Measurements from ENCODE around the gene PXDN.
"Not testable (repeated sequence)": the region's sequence is repeated elsewhere in the genome, so short reads cannot be mapped to it uniquely, and the experiment has no call there.

PXDN gene

DNA sequence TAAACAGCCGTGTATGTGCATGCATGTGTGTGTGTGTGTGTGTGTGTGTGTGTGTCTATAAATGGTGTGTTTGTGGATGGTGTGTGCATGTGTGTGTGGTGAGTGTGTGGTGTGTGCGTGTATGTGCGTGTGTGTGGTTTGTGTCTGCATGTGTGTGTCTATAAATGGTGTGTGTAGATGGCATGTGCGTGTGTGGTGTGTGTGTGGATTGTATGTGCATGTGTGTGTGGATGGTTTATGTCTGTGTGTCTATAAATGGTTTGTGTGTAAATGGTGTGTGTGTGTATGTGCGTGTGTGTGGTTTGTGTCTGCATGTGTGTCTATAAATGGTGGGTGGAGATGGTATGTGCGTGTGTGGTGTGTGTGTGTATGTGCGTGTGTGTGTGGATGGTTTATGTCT is 65.2 kb downstream of the PXDN start:
- DNase-seq, result not testable (repeated sequence)

DNA sequence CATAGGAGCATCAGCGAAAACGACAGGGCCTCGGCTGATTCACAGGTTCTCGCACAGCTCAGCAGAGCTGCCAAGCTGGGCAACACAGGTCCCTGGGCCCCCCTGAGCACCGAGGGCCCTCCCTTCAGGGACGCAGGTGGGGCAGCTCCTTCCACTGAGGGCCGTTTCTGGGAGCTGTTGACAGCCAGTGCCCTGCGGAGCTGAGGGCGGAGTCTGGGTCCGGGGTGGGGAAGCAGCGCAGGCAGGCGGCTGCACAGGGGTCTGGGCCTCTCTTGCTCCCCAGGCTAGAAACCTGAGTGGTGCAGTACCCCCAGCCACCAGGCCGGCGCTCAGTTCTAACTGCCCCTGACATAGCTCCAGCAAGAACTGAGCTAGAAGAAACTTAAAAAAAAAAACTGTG is 65.7 kb downstream of the PXDN start:
- no peak for DNase-seq

DNA sequence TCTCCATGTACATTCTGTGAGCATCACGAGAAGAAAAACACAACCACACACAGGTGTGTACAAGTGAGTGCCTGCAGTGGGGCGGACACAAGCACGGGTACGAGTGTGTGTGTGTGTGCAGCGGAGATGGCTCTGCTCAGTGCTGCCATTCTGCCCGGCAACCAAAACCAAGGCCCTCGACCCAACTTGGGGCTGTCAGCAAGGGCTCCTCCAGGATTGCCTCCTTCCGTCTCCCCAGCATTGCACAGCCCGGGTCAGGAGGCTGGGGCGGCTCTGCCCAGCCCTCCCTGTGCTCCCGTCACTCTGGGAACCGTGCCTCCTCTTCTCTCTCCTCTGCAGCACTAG is 66.5 kb downstream of the PXDN start:
- no peak for DNase-seq

DNA sequence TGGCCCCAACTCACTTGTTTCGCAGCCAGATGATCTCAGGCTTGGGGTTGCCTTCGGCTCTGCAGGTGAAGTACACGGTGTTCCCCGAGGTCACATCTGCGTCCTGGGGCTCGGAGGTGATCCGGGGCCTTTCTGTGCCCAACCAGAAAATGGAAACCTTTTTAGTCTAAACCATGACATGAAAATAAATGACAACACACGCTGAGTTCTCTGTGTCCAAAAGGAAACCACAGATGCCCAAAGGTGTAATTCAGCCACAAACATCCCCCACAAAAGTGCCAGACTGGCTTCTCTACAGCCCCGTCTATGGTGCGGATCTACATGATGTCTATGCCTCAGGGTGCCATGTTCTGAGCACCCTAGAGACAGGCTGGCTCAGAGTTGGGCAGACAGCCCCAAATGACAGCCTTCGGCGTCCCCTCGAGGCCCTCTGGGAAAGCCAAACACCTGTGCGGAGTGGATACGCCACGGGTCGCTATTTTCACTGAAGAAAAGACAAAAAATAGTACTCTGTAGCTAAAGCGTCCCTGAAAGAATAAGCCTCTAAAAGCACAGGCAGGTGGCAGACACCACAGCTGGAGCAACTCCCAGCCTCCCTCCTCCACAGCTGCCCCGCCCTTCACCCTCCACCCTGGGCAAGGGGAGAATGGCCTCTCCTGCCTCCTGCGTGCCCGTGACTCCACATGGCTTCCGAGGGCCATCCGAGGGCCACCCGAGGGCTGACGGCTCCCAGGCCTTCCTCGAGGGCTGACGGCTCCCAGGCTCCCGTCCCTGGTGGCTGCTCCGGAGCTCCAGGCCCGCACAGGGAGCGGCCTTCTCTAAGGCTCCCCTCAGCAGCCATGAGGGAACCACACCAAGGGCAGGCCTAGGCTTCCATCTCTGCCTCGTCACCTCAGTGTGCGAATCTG is 67.1 kb downstream of the PXDN start:
- no peak for DNase-seq

DNA sequence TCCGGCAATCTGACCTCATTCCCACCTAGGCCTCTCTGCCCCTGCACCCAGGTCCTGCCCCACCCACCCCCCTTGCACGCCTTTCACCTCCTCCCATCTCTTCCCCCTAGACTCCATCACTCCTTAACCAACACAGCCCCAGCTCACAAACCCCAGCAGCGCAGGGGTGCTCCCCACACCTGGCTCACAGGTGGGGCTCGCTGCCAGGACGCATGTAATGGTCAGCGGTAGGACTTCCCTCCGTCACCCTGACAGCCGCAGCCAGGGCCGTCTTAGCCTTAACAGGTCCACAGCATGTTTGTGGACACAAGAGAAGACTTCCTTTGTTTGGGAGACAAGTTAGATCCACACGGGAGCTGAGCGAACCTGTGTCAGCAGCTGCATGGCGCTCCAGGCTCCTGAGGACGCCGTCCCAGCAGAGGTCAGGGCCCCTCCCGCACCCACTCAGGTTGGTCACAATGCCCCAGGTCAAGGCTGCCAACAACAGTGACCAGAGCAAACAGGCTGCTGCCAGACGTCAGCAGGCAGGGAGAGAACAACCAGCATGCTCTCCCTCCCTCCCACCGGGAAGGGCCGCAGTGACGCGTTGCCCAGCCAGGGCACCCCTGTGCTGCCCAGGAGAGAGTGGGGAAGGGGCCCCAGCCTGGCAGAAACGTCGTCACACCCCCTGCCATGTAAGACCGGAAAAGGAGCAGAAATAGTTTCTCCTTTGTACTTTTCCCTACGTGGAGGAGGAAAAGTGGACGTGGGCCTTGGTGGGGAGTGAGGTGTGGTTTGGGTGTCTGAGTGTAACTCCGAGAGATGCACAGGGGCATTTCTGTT is 68.0 kb downstream of the PXDN start:
- DNase-seq, result no peak

DNA sequence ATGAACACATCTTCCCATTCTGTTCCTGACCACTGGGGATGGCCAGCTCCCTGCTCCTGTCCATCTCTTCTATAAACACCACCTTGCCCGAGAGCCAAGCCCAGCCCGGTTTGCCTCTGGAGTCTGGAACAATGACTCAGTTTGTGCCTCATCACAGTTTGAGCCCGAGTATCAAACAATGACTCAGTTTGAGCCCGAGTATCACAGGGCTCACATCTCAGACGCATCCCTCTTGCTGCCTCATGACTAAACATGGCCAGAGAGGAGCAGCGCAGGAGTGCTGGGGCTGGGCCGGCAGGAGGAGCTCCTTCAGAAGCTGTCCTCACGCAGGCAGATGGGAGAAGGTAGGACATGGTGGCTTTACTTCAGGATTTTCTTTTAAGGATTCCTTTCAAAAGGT is 68.7 kb downstream of the PXDN start:
- no peak for DNase-seq

DNA sequence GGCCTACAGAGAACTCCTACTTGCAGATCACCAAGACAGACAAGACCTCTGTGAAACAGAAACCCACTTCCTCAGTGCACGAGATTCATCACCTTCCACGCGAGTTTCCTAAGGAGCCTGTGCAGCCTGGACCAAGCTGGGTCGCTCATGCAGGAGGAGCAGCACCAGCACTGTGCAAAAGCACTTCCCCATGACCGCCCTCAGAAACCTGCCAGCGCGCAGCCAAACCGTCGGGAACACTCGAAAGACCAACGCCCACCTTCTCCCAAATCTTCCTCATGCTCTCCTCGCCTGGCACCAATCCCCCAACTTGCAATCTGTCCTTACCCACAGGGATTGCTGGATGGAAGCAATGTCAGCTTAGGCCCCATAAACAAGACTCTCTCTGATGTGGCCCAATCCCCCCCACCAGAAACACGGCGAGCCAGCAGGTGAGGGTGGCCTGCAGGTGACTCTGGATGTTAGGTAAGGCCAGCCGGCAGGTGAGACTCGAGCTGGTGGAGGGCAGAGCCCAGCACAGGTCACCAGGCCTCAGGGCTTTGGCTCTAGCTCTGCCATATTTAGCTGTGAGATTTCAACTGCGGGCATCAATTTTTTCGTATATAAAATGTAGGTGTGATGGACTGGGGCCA is 69.4 kb downstream of the PXDN start:
- DNase-seq, result no peak

DNA sequence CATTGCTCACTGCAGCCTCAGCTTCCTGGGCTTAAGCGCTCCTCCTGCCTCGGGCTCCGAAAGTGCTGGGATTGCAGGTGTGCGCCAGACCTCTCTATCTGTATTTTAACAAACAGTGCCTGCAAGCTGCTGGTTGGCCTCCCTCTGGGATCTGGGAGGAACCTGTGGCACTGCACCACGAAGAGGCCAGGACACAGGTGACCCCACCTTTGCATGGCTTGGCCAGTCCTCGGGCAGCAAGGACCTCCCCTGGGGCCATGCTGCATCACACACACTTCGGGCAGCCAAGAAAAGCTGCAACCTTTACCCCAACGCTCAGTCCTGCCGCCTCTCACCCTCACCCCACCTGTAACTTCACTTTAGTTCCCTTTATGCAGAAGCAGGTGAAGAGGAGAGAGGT is 70.0 kb downstream of the PXDN start:
- no peak for DNase-seq

DNA sequence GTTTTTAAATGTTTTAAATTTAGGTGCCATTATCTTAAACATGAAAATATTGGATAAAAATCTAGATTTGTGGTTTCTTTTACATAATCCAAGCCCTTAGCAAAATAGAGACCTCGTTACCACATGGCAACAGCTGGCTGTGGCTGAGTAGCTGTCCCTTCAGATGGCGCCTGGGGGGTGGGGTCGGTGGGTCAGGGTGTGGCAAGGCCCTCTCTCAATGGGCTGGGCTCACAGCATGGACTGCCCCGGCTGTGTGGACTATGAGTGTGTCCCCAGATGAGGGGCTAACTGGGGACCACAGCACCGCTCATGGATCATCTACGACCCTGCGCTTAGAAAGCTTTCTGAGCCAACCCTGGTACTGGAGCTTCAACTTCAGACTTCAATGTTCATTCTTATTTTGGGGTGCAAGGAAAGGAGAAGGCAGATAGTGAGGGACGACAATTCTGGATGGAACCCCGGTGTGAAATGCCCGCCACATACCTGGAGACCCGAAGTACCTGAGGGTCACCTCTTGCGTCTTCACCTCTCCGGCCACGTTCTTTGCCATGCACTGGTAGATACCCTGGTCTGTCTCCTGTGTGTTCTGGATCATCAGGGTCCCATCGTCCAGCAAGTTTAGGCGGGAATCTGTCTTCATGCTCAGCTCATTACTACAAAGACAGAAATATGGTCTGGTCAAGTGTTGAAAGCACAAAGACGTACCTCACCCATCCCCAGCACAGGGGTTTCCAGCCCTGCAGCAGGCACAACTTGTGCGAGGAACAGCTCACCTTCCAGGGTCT is 71.0 kb downstream of the PXDN start:
- DNase-seq, result no peak

DNA sequence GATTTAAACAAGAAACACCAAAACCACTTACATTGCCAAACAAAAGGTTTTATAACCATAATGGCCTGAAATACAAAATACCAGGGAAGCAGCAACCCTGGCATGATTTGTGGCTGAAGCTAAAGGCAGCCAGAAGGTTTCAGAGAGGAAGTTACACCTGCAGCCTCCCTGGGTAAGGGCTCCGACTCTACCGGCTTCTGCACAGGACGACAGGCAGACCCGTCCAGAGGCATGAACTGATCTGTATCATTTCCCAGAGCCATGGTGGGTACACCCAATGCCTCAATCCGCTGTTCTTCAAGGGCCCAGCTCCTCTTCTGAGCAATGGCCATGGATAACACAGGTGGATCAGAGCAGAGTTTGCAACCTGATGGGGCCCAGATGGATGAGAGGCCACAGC is 71.6 kb downstream of the PXDN start:
- DNase-seq, result no peak

DNA sequence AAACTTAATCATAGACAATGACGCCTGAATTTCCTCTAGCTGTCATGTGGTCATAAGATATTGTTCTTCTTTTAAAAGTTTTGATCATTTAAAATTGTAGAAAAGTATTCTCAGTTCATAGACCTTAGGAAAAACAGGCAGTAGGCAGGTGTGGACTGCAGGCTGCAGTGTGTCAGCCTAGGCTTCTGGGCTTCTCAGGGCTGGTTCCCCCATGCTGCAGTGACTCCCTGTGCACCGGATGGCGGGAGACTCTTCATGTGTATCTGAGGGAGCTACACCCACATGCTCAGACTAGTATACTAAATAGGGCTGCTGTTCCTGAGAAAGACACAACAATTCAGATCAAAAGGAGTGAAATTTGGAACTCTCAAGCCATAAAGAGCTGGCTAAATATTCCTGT is 72.4 kb downstream of the PXDN start:
- no peak for DNase-seq

DNA sequence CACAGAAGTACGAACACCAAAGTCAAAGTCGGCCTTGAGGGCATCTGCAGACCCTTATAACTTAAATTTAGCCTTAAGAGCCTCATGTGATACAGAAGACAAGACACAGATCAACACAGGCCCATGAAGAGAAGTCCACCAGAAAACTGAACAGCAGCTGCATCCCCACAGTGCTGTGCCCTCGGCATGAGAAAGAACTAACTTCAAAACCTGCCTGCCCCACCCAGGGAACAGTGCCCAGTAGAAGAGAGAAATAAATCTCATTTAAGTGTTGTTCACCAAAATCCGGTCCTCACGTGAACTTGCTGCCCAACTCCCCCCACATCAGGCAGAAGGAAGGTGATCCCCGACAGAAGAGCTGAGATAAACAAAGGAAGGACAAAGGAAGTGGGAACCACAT is 73.7 kb downstream of the PXDN start:
- DNase-seq, result no peak

DNA sequence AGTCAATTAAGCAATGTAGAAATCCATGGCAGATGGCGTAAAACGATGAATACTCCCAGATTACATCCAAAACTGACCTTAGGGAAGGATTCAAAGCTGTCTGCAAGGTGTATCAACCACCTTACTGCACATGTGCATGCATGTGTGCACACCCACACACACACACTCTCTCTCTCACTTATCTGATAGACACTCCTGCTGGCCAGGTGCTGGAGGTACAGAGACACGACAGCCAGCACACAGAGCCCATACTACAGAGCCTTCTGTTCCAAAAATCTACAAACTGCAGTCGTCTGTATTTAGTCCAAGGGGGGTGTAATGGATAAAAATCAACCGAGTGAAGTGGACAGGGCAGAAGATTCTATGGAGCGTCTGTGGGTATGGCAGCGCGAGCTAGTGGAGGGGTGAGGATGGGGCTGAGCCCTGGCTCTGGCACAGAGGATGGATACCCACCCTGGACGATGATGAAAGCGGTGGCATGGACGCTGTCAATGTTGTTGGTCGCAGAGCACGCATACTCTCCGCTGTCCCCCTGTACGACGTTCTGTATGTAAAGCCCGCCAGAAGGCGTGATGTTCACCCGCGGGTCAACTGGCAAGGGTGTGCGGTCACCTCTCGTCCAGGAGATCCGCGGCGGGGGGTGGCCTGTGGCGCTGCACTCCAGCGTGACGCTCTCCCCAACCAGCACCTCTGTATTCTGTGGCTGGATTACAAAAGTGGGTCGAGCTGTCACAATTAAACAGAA is 78.4 kb downstream of the PXDN start:
- DNase-seq, result no peak

DNA sequence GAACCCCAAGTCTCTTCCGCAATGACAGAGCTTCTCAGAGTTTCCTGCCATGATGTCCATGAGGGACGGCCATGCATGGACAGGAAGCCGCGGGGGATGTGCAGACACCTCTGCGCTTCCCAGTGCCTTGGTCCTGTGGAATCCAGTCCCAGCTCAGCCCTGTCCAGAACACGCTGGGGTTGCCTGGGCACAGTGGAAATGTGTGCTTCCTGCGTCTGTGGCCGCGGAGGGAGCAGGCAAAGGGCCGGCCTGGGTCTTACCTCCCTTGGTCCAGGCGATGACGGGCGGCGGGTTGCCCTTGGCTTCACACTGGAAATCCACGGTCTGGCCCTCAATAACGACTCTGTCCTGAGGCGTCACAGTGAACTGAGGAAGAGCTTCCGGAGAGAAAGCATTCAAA is 79.6 kb downstream of the PXDN start:
- DNase-seq, result no peak

DNA sequence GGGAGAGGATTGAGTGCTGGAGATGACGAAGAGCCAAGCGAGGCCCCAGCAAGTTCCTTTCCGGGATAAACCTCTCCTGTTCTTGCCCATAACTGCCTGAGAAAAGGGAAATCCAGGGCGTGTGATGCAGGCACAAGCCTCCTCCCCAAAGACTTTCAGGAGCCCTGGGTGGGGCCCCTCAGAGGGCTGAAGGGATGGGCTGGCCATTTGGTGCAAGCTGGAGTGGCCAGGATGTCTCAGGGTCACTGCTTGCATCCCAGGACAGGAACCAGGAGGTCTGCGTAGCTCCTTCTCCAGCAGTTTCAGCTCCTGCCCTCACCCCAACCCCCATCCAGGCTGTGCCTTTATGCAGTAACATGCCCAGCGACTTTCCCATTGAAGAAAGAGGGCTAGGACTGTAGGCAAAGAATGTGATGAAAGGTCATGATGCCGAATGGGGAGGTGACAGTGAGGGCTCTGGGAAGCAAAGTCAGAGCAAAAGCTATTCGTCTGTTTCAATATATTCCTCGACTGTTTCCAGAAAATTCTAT is 80.2 kb downstream of the PXDN start:
- DNase-seq, result no peak

DNA sequence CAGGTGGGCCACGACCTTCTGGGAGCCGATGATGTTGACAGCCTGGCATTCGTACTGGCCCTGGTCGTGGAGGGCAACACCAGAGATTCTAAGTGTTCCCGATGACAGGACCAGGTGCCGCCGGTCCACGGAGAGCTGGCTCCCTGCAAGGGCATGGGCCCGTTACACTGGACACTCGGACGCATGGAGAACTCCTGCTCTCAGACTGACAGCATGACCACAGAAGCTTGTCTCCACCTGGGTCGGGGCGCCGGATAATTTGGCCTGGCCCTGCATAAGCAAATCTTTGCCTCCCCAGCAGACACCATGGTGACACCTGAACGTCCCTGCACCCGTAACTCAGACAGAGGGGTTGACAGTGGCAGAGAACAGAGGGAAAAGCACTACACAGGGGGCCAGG is 80.7 kb downstream of the PXDN start:
- no peak for DNase-seq

DNA sequence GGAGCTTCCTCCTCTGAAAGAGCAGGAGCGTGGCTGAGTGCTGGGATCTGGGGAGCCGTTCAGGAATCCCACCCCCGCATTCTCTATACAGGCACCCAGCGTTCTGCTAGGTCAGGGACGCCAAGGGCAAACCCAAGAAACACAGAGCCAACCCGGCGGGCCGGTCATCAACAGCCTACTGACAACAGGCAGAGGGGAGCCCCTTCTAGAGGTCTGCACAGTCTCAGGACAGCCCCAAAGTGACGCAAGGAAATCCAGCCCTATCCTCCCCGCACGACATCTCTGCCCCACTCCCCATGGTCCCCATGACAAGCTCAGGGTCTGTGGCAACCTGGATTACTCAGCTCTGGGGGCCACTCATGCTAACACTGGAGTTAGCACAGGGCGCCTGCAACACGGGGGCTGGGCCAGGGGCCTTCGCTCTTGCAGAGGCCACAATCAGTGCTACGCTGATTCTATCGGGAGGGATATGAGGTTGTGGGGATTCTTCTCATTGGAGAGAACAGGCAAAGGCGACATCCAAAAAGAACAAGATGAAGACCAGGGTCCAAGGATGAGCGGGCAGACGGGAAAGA is 81.6 kb downstream of the PXDN start:
- DNase-seq, result no peak

DNA sequence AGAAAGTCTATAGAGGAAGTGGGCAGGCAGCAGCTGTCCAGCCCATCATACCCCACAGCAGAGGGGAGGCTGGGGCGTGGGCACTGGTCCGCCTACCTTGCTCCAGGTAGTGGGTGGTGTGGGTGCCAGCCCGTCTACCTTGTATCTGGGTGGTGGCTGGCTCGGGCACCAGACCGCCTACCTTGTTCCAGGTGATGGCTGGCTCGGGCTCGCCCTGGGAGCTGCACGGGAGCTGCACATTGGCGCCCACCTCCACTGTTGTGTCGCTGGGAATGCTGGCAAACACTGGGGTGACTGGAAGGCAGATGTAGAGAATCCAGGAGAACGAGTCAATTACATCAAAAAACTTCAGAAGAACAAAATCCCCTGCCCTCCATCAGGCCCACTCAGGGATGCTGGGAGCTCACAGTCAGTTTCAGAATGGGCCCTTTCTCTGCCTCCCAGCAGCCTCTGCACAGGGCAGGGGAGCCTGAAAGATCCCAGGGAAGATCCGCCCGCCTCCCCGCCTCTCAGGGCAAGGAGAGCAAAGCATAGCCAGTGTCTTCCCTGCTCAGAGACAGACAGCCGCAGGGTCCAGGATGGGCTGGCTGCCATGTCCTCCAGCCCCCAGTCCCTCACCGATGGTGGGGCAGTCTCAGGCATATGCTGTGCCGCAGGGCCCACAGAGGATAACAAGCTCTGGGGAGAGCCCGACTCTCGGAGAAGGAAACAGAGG is 82.3 kb downstream of the PXDN start:
- no peak for DNase-seq

DNA sequence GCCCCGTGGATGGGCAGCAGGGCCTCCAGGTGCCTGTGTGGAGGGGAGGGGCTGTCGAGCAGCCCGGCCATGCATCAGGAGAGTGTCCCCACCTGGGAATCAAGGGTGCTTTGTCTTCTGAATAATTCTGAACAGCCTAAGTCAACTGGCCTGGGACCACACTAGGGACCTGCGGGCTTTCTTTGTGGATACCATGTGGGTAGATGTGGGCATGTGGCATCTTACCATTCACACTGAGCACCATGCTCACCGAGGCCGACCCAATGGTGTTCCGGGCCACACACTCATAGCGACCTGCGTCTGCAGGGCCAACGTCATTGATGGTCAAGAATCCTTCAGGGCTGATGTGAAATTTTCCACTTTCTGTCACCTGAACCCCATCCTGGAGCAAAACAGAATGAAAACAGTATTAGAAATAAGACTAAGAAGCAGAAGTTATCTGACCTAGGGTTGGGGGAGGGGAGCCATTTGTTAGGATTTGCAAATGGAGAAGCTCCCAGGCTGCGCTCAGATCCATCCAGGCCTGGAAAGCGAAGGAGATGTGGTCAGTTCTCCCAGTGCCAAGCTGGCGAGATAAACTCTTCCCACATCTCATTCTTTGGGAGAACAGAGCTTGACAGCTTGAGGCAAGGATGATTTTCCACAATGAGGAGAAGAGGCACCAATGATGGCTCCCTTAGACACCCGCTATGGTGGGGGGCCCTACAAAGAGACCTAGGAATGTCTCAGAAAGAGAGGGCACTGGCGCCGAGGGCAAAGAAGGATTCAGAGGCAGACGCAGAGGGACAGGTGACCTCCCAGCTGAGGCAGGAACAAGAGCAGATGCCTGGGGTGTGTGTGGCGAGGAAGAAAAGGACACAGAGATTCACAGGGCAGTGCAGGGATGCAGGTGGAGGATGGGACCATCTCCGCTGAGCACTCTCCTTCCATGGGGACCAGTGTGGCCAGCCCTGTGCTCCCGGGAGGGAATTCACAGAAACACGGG is 83.4 kb downstream of the PXDN start:
- DNase-seq, result no peak
